Activated T-helper 17 cell treated with anti-CD3 and anti-CD28 coated beads, Interleukin-2, amount 50 U/mL, for 72 hours (primary cell): ENCODE measurements around the gene C12orf75. TPM values are rescaled to one million over a fixed set of nuclear protein-coding genes. Genes with fewer than 3 reads are reported as not detected.
A peak's percentile ranks its signal among the peaks of the same experiment; 100 is the strongest.
"Not testable (repeated sequence)": the region's sequence is repeated elsewhere in the genome, so short reads cannot be mapped to it uniquely, and the experiment has no call there.

ENCODE experiments used
- ATAC-seq: fragments of 150-1000 bp; cut with Tn5 transposase; replicated peaks from 2 replicates; pipeline ENCODE4 v1.10.0; 2021; ENCODE audit warnings: mild to moderate bottlenecking, moderate library complexity
- H3K27ac Mint-ChIP-seq: one replicate; pipeline ENCODE4 v1.8.0; 2022; ENCODE audit warnings: mixed read lengths
- H3K27me3 Mint-ChIP-seq: one replicate; pipeline ENCODE4 v1.8.0; 2022; ENCODE audit warnings: mixed read lengths
- H3K36me3 Mint-ChIP-seq: one replicate; pipeline ENCODE4 v1.8.0; 2022; ENCODE audit warnings: low read depth, mild to moderate bottlenecking, mixed read lengths
- H3K4me1 Mint-ChIP-seq: one replicate; pipeline ENCODE4 v1.8.0; 2022; ENCODE audit warnings: mixed read lengths
- H3K4me3 Mint-ChIP-seq: one replicate; pipeline ENCODE4 v1.8.0; 2022; ENCODE audit warnings: mild to moderate bottlenecking, mixed read lengths
- H3K9me3 Mint-ChIP-seq: one replicate; pipeline ENCODE4 v1.8.0; 2022; ENCODE audit warnings: mixed read lengths
- total RNA-seq, 2 donors: library from RNA; stranded (reverse); gene quantifications; one replicate each; pipeline ENCODE4 v1.2.3, GENCODE V29; 2022

The C12orf75 gene
- total RNA-seq, 2 donors from 2014 or later = 42.0 to 102 TPM

DNA sequence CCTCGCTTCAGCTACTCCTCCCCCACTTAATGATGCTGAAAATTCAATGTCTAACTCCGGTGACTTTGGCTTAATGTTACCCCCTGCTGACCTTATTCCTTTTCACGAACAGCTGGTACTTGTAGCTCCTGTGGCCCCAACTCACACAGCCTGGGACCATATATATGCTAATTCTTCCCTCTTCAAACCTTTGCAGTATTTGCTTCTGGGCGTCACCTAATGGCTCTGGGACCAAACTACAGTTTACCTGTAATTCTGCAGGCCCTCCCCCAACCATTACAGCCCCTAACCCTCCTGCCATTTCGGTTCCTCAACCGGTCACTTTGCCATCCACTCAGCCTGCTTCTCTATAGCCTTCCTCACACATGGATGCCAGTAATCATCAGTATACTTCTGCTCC lies 29.6 kb upstream of the C12orf75 start:
- no peak for ATAC-seq
- H3K36me3 Mint-ChIP-seq = no peaks in the 10 kb centered on the region
- H3K4me1 Mint-ChIP-seq = no peaks in the 10 kb centered on the region
- H3K27ac Mint-ChIP-seq = no peak overlapping the region
- H3K9me3 Mint-ChIP-seq = peaks cover 16% of the 10 kb centered on the region
- no peak overlapping the region for H3K4me3 Mint-ChIP-seq
- peaks cover 6% of the 10 kb centered on the region for H3K27me3 Mint-ChIP-seq

DNA sequence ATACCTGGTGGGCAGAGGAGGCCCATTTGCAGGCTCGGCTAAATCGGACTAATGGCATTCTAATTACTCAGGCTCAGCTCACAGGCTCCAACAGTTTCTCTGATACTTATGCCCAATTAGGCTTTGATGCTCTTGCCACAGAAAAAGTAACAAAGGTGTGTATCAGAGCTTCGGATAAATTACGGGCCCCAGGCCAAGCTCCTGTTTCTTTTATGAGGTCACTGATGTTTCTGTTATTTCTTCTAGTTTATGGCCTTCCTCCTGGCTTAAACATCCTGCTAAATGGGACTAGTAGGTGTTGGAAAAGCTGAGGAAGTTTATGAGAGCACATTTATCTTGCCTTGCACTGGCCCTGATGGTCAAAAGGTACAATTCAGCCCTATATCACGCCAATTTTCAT lies 28.8 kb upstream of the C12orf75 start:
- Mint-ChIP-seq H3K4me1 (no peaks in the 10 kb centered on the region), H3K27me3 (peaks cover 6% of the 10 kb centered on the region), H3K4me3 (no peak overlapping the region), H3K9me3 (peaks cover 16% of the 10 kb centered on the region), H3K36me3 (no peaks in the 10 kb centered on the region), H3K27ac (no peak overlapping the region)
- ATAC-seq = no peak

DNA sequence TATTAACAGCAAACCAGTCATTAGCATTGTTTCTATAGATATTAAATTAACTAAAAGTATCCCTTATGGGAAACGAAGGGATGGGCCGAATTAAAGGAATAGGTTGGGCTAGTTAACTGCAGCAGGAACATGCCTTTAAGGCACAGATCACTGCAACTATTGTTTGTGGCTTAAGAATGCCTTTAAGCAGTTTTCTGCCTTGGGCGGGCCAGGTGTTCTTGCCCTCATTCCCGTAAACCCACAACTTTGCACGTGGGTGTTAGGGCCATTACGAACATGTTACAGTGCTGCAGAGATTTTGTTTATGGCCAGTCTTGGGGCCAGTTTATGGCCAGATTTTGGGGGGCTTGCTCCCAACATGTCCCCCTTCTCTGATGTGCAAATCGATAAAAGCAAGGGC lies 27.5 kb upstream of the C12orf75 start:
- not testable (repeated sequence) for H3K4me3 Mint-ChIP-seq, H3K27ac Mint-ChIP-seq, H3K36me3 Mint-ChIP-seq, H3K4me1 Mint-ChIP-seq, ATAC-seq, H3K27me3 Mint-ChIP-seq
- peaks cover 12% of the 10 kb centered on the region for H3K9me3 Mint-ChIP-seq

DNA sequence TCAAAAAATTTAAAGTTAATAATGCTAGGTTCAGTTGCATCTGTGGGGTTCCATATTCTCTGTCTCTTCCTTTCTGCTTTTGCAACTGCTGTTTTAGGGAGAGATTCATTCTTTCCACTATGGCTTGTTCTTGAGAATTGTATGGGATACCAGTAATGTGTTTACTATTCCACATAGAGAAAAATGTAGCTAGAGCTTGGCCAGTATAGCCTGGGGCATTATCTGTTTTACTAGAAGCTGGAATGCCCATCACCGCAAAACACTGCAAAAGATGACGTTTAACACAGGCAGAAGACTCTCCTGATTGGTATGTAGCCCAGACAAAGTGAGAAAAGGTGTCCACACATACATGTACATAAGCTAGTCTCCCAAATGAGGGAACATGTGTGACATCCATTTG lies 25.9 kb upstream of the C12orf75 start:
- not testable (repeated sequence) for H3K27ac Mint-ChIP-seq, ATAC-seq, H3K4me1 Mint-ChIP-seq, H3K36me3 Mint-ChIP-seq, H3K4me3 Mint-ChIP-seq
- peaks cover 11% of the 10 kb centered on the region for H3K27me3 Mint-ChIP-seq
- peaks cover 10% of the 10 kb centered on the region for H3K9me3 Mint-ChIP-seq

DNA sequence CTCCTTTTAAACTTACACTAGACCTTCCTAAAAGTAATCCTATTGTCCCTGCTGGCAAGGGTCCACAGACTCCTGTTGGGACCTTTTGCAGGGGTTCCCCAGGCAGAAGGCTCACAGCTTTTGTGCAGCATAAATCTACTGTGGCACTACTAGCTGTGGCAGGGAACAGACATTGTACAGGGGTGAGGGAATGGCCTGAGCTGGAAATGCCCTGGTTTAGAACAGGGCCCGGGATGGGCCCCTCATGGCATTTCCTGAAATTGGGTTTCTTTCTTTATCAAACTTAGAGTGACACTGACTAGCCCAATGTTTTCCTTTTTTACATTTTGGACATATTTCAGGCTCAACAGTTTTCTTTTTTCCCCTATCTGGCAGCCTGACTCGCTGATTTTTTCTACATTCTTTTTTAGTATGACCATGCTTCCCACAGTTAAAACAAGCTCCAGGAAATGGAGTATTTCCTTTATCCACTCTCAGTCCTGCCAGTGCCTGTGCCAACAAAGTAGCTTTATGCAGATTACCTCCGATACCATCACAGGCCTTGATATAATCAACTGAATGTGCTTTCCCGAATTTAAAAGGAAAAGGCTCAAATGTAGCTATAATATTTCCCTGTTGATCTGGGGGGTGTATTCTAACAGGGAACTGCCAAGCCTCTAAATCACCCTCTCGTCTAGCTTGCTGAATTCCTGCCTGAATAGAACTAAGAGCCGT lies 22.7 kb upstream of the C12orf75 start:
- ATAC-seq, H3K36me3 Mint-ChIP-seq, H3K4me3 Mint-ChIP-seq, H3K9me3 Mint-ChIP-seq, H3K4me1 Mint-ChIP-seq, H3K27ac Mint-ChIP-seq: not testable (repeated sequence)
- H3K27me3 Mint-ChIP-seq = peaks cover 16% of the 10 kb centered on the region

DNA sequence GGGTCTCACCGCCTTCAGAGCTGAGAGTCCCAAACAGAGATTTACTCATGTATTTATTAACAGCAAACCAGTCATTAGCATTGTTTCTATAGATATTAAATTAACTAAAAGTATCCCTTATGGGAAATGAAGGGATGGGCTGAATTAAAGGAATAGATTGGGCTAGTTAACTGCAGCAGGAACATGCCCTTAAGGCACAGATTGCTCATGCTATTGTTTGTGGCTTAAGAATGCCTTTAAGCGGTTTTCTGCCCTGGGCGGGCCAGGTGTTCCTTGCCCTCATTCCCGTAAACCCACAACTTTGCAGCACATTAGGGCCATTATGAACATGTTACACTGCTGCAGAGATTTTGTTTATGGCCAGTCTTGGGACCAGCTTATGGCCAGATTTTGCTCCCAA lies 21.7 kb upstream of the C12orf75 start:
- peaks cover 16% of the 10 kb centered on the region for H3K27me3 Mint-ChIP-seq
- not testable (repeated sequence) for H3K4me1 Mint-ChIP-seq, H3K36me3 Mint-ChIP-seq, ATAC-seq, H3K9me3 Mint-ChIP-seq, H3K4me3 Mint-ChIP-seq, H3K27ac Mint-ChIP-seq

DNA sequence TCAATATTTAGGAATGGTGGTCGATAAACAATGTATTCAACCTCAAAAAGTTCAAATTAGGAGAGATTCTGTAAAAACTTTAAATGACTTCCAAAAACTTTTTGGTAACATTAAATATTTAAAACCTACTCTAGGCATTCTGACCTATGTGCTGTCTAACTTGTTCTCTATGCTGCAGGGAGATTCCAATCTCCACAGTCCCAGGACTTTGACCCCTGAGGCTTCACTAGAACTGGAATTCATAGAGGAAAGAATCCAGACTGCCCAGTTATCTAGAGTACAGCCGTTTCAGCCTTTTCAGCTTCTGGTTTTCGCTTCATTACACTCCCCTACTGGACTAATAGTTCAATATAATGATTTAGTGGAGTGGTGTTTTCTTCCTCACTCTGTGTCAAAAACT lies 21.1 kb upstream of the C12orf75 start:
- not testable (repeated sequence) for H3K36me3 Mint-ChIP-seq, H3K27ac Mint-ChIP-seq

DNA sequence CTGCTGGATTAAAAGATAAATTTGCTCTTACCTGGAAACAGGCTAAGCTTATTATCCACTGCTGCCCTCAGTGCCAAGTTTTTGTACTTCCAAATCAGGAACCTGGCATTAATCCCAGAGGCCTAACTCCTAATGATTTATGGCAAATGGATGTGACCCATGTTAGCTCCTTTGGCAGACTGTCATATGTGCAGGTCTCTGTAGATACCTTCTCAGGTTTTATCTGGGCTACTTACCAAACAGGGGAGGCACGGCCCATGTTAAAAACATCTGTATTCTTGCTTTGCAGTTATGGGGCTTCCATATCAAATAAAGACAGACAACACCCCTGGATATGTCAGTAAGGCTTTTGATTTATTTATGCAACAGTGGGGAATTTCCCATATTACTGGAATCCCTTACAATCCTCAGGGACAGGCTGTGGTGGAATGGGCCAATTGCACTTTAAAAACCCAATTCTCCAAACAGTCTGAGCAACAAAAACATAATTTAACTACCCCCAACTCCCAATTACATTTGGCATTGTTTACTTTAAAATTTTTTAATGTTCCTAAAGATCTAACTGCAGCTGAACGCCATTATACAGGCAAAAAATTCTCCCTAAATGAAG lies 19.9 kb upstream of the C12orf75 start:
- H3K27ac Mint-ChIP-seq, H3K9me3 Mint-ChIP-seq, H3K4me3 Mint-ChIP-seq, H3K4me1 Mint-ChIP-seq, ATAC-seq, H3K36me3 Mint-ChIP-seq: not testable (repeated sequence)
- H3K27me3 Mint-ChIP-seq = peaks cover 10% of the 10 kb centered on the region

More for the DNA sequence above, 21.1 kb upstream of the C12orf75 start:
- not testable (repeated sequence) for H3K4me3 Mint-ChIP-seq, H3K9me3 Mint-ChIP-seq, ATAC-seq, H3K4me1 Mint-ChIP-seq
- peaks cover 14% of the 10 kb centered on the region for H3K27me3 Mint-ChIP-seq

DNA sequence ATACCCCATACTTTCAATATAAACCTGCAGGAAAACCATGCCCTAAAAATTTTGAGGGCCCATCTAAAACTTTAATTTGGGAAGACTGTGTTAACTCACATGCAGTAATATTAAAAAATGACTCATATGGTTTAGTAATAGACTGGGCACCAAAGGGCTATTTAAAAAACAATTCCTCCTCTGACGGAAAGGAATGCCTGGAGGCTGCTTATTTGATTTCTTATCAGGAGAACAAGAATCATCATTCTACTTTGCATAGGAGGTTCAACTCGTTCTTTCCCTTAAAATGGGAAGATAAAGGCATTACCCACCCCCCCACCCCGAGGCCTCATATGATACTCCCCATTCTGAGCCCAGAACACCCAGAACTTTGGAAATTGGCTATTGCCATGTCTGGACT lies 18.6 kb upstream of the C12orf75 start:
- H3K27ac Mint-ChIP-seq, H3K9me3 Mint-ChIP-seq, H3K4me3 Mint-ChIP-seq, ATAC-seq, H3K4me1 Mint-ChIP-seq, H3K36me3 Mint-ChIP-seq: not testable (repeated sequence)
- H3K27me3 Mint-ChIP-seq = peaks cover 10% of the 10 kb centered on the region

DNA sequence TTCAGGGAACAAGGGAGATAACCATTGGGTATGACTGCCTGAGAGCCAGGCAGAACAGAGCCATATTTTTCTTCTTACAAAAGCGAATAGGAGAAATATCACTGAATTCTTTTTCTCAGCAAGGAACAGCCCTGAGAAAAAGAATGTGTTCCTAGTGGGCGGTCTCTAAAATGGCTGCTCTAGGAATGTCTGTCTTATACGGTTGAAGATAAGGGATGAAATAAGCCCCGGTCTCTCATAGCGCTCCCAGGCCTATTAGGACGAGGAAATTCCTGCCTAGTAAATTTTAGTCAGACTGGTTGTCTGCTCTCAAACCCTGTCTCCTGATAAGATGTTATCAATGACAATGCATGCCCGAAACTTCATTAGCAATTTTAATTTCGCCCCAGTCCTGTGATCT lies 16.7 kb upstream of the C12orf75 start:
- H3K36me3 Mint-ChIP-seq, H3K9me3 Mint-ChIP-seq, ATAC-seq: not testable (repeated sequence)

DNA sequence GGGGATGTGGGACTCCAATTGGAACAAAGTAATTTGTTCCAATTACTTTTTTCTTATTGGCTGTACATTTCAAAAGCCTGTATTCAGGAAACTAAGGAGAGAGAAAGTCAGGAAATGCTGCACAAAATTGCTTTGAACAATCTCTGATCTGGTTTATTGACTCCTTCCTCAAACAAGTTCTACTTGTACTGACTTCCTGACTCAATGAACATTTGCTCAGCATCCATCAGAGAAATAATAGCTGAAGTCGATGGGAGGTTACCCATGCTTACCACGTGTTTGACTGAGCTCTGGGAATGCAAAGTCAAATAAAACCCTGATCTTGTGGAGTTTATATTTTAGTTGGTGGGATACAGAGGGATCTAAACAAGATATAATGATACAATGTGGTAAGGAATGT lies 15.4 kb upstream of the C12orf75 start:
- peak overlapping the region; percentile 66 for H3K27ac Mint-ChIP-seq
- no peak overlapping the region for H3K4me3 Mint-ChIP-seq
- H3K27me3 Mint-ChIP-seq = peaks cover 5% of the 10 kb centered on the region
- H3K36me3 Mint-ChIP-seq = no peaks in the 10 kb centered on the region
- peaks cover 3% of the 10 kb centered on the region for H3K9me3 Mint-ChIP-seq
- no peak for ATAC-seq
- peaks cover 12% of the 10 kb centered on the region for H3K4me1 Mint-ChIP-seq

More for the DNA sequence above, 16.7 kb upstream of the C12orf75 start:
- not testable (repeated sequence) for H3K27me3 Mint-ChIP-seq, H3K4me1 Mint-ChIP-seq, H3K27ac Mint-ChIP-seq, H3K4me3 Mint-ChIP-seq

DNA sequence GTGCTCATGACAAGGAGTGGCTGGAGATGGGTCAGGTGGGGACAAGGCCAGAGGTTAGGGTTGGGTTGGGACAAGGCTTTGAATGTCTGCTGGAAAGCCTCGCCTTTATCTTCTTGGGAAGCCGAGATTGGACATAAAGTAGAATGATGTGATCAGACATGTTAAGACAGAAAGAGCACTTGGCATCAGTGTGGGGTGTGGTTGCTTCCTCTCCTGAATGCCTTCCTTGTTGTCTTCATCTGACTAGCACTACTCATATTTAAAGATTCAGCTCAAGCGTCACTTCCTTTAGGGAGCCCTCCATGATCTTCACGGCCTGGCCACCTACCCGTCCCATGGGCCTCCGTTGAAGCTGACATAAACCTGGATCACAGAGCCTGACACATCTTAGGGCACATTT lies 14.8 kb upstream of the C12orf75 start:
- Mint-ChIP-seq H3K4me3 (no peak overlapping the region), H3K27me3 (peaks cover 5% of the 10 kb centered on the region), H3K9me3 (peaks cover 3% of the 10 kb centered on the region), H3K4me1 (peaks cover 12% of the 10 kb centered on the region), H3K27ac (peak overlapping the region; percentile 66), H3K36me3 (no peaks in the 10 kb centered on the region)
- no peak for ATAC-seq

DNA sequence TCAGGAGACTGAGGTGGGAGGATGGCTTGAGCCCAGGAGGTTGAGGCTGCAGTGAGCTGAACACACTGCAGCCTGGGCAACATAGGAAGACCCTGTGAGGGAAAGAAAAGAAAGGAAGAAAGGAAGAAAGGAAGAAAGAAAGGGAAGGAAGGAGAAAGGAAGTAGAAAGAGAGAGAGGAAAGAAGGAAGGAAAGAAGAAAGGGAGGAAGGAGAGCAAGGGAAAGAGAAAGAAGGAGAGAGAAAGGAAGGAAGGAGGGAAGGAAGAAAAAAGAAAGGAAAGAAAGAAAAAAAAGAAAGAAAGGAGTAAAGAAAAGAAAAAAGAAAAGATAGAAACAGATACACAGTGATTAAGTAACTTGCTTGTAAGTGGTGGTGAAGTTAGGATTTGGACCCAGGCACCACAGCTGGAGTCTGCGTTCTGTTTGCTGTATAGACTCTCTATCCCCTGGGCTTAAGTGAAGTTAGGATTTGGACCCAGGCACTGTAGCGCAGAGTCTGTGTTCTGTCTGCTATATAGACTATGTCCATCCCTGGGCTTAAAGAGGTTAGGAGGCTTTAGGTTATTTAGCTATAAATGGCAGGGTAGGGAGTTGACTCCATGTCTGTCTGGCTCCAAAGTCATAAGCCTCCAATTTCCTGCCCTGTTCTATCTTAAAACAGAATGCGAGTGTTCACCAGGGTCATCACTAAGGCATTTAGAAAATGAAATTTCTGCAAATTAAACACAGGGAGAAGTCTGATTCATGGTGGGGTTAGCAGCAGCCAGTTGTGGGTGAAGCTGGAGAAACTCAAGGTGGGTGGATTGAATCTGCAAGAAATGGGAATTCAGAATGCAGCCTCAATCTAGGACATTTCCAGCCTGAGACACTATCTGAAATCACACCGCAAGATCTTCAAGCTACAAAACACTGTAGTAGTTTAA lies 13.3 kb upstream of the C12orf75 start:
- ATAC-seq = no peak
- Mint-ChIP-seq H3K4me1 (peaks cover 12% of the 10 kb centered on the region), H3K27ac (no peak overlapping the region), H3K9me3 (peaks cover 3% of the 10 kb centered on the region), H3K27me3 (no peaks in the 10 kb centered on the region), H3K4me3 (no peak overlapping the region), H3K36me3 (no peaks in the 10 kb centered on the region)

DNA sequence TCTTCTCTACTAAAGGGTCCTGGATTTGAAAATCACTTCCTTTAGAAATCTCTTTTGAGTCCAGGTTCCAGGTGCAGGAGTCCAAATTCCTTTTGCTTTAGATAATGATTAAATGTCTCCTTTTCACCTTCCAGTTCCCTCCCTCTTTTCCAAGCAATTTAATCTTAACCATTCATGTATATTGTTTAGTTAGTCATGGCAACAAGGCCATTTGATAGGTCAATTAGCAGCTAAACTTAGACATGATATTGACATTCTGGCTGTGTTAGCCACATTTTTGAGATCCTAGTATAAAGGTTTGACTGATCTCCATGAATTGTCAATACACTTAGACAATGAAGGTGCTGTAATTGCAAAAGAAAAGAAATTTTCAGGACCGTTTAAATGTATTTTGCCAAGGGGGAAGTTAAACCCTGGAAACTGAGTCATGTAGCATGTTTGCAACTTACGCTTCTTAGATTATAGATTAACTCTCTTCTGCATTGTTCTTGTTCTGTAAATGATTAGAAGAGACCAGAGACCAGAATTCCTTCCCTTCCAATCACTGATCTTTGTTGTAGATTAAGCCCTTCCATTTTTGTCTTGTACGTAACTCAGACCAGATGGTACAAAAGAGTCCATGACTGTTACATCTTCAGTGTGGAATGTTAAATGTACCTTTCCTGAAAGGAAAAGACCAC lies 12.4 kb upstream of the C12orf75 start:
- no peak for ATAC-seq
- Mint-ChIP-seq H3K36me3 (no peaks in the 10 kb centered on the region), H3K4me1 (peaks cover 12% of the 10 kb centered on the region), H3K9me3 (peaks cover 3% of the 10 kb centered on the region), H3K27ac (no peak overlapping the region), H3K27me3 (no peaks in the 10 kb centered on the region), H3K4me3 (no peak overlapping the region)
